GM19023 (cell line): ENCODE measurements around the gene KISS1R.

Source experiments
- ATAC-seq: cut with Tn5 transposase; IDR thresholded peaks from one replicate; pipeline ENCODE4 v1.9.1; 2021; ENCODE audit warnings: mild to moderate bottlenecking, moderate library complexity; ENCODE audit not compliant: unreplicated experiment

The KISS1R gene

GRCh38 chr19:934865-935479 lies 17.8 kb downstream of the KISS1R start:
- no peak for ATAC-seq

GRCh38 chr19:936175-936546 lies 19.0 kb downstream of the KISS1R start:
- ATAC-seq = no peak

GRCh38 chr19:937259-937694 lies 20.1 kb downstream of the KISS1R start:
- ATAC-seq = no peak

GRCh38 chr19:938233-938923 lies 21.2 kb downstream of the KISS1R start:
- ATAC-seq = no peak

GRCh38 chr19:939439-939838 lies 22.3 kb downstream of the KISS1R start:
- ATAC-seq = no peak

- ATAC-seq = no peak
Measured at GRCh38 chr19:939922-940321, 22.8 kb downstream of the KISS1R start.

GRCh38 chr19:940591-941291 lies 23.6 kb downstream of the KISS1R start:
- ATAC-seq = no peak

- ATAC-seq = no peak
Measured at GRCh38 chr19:941292-942132, 24.4 kb downstream of the KISS1R start.

GRCh38 chr19:942133-942645 lies 25.1 kb downstream of the KISS1R start:
- ATAC-seq = no peak

- ATAC-seq = no peak
Measured at GRCh38 chr19:943551-944170, 26.5 kb downstream of the KISS1R start.

GRCh38 chr19:944171-944567 lies 27.0 kb downstream of the KISS1R start:
- no peak for ATAC-seq

- no peak for ATAC-seq
Measured at GRCh38 chr19:944663-945241, 27.6 kb downstream of the KISS1R start.

- ATAC-seq = no peak
Measured at GRCh38 chr19:945401-946252, 28.5 kb downstream of the KISS1R start.

GRCh38 chr19:947090-947706 lies 30.1 kb downstream of the KISS1R start:
- peak; percentile 28 for ATAC-seq

- ATAC-seq = peak; percentile 62
Measured at GRCh38 chr19:947707-948539, 30.8 kb downstream of the KISS1R start.

GRCh38 chr19:948842-949496 lies 31.8 kb downstream of the KISS1R start:
- ATAC-seq = no peak

GRCh38 chr19:950352-951066 lies 33.4 kb downstream of the KISS1R start:
- ATAC-seq = no peak
